SH-SY5Y (cell line): ENCODE data around the gene VASH2.
A peak's percentile ranks its signal among the peaks of the same experiment; 100 is the strongest.
"Not testable (repeated sequence)": the region's sequence is repeated elsewhere in the genome, so short reads cannot be mapped to it uniquely, and the experiment has no call there.

Experiments used
- GATA2 ChIP-seq: IDR thresholded peaks from 2 replicates; pipeline ENCODE4 v1.6.1; 2011; ENCODE audit warnings: mild to moderate bottlenecking, low read depth, low read length
- GATA3 ChIP-seq: IDR thresholded peaks from 2 replicates; pipeline ENCODE4 v1.6.1; 2011; ENCODE audit warnings: low read depth, mild to moderate bottlenecking, low read length, moderate library complexity

DNA sequence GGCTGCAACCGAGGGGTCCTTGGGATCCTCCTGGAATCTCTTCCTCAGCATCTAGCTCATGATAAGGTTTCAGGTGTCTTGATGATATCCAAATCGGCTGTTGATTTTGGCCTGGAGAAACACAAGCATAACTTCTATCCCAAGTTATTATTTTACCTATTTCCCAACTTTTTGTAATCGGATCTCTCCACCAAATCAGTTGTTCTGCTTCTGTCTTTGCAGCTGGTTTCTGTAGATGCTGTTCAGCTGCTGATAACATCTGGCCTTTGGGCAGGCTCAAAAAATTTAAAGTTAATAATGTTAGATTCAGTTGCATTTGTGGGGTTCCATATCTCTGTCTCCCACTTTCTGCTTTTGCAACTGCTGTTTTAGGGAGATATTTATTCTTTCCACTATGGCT is 76.7 kb downstream of the VASH2 start:
- peak; percentile 27; the same call in 1 of the 2 replicates for TF ChIP-seq GATA2
- not testable (repeated sequence) for TF ChIP-seq GATA3
